HepG2 (cell line): ENCODE data around the gene SLC16A3. TPM values are rescaled to one million over a fixed set of nuclear protein-coding genes. Genes with fewer than 3 reads are reported as not detected.
A peak's percentile ranks its signal among the peaks of the same experiment; 100 is the strongest.

Experiments used
- EZH2 ChIP-seq: conservative IDR thresholded peaks from 2 replicates; pipeline ENCODE4 v1.6.1; 2012; ENCODE audit warnings: mild to moderate bottlenecking, low read depth, low read length, moderate library complexity
- FOSL2 ChIP-seq: sonication (generic); formaldehyde crosslinking; IDR thresholded peaks from 2 replicates; pipeline ENCODE4 v1.4.0; 2020; ENCODE audit warnings: missing genetic modification reagents
- KLF9 ChIP-seq: IDR thresholded peaks from 2 replicates; pipeline ENCODE4 v1.6.1; 2016; ENCODE audit warnings: low read depth
- NCOA2 ChIP-seq: sonication (generic); formaldehyde crosslinking; IDR thresholded peaks from 2 replicates; pipeline ENCODE4 v1.8.0; 2022; ENCODE audit warnings: inconsistent platforms
- PTBP1 ChIP-seq: fragments of 200-400 bp; formaldehyde crosslinking; IDR thresholded peaks from 2 replicates; pipeline ENCODE4 v1.6.1; 2018; ENCODE audit warnings: low read length, low read depth; ENCODE audit not compliant: poor library complexity, severe bottlenecking
- TBL1XR1 ChIP-seq: fragments of 150-350 bp; IDR thresholded peaks from 2 replicates; pipeline ENCODE4 v1.6.1; 2014; ENCODE audit warnings: borderline replicate concordance, low read length; ENCODE audit not compliant: partially characterized antibody
- TBX3 ChIP-seq: fragments of 450-650 bp; IDR thresholded peaks from 2 replicates; pipeline ENCODE4 v1.6.1; 2017; ENCODE audit warnings: antibody characterized with exemption, mild to moderate bottlenecking, inconsistent platforms, borderline replicate concordance
- U2AF2 ChIP-seq: fragments of 200-400 bp; formaldehyde crosslinking; IDR thresholded peaks from 2 replicates; pipeline ENCODE4 v1.6.1; 2017; ENCODE audit warnings: low read depth, mild to moderate bottlenecking, low read length
- ZFP37 ChIP-seq: sonication (generic); formaldehyde crosslinking; IDR thresholded peaks from 2 replicates; pipeline ENCODE4 v1.4.0; 2020; ENCODE audit warnings: missing genetic modification reagents, borderline replicate concordance
- ZNF749 ChIP-seq: sonication (generic); formaldehyde crosslinking; IDR thresholded peaks from 2 replicates; pipeline ENCODE4 v1.8.0; 2022; ENCODE audit warnings: mild to moderate bottlenecking, missing genetic modification reagents, moderate library complexity, borderline replicate concordance
- ZSCAN9 ChIP-seq: IDR thresholded peaks from 2 replicates; pipeline ENCODE4 v1.6.1; 2016; ENCODE audit warnings: borderline replicate concordance
- polyA plus RNA-seq, 8 experiments: library from polyadenylated mRNA; depleted of rRNA in 3 of 8; stranded (reverse) in 7 of 8; unstranded in 1 of 8; fragments of >200 nt; fragmentation: Illumina TruSeq in 4 of 8; extraction: Trizol in 4 of 8; gene quantifications; 2 replicates each; pipeline versions ENCODE4 v1.2.1 to v1.2.3, GENCODE V29; 2011 to 2016; ENCODE audit warnings: low read depth in 4 of 8, missing spikeins in 1 of 8, mixed read lengths in 1 of 8; ENCODE audit not compliant: insufficient read depth in 1 of 8
- total RNA-seq, 5 experiments: library from RNA; depleted of rRNA; stranded (reverse); fragments of >200 nt; fragmentation: Illumina TruSeq; extraction: Trizol; gene quantifications; 2 replicates each; pipeline ENCODE4 v1.2.3, GENCODE V29; 2016; ENCODE audit warnings: low read depth in 1 of 5
- TF ChIP-seq, protein P1 (sequence below), 2 experiments: sonication (generic) in 1 of 2; formaldehyde crosslinking in 1 of 2; IDR thresholded peaks; 2 replicates each; pipeline versions ENCODE4 v1.6.1 to v1.9.0; 2014 to 2022; ENCODE audit warnings: antibody characterized with exemption in 1 of 2, borderline replicate concordance in 1 of 2, inconsistent platforms in 1 of 2, low read depth in 1 of 2, missing genetic modification reagents in 1 of 2
- TF ChIP-seq, protein P2 (sequence below): IDR thresholded peaks from 2 replicates; pipeline ENCODE4 v1.6.1; 2012; ENCODE audit warnings: low read depth, low read length, improper control_type of control experiment
- TF ChIP-seq, protein P3 (sequence below): sonication (generic); formaldehyde crosslinking; IDR thresholded peaks from 2 replicates; pipeline ENCODE4 v1.4.0; 2020; ENCODE audit warnings: mild to moderate bottlenecking, missing genetic modification reagents

SLC16A3 gene
- total and polyA plus RNA-seq, 2 of the 13 experiments (the other 11 are each of a cell fraction or from before 2014, with no cell fraction given) = 242 to 349 TPM

DNA sequence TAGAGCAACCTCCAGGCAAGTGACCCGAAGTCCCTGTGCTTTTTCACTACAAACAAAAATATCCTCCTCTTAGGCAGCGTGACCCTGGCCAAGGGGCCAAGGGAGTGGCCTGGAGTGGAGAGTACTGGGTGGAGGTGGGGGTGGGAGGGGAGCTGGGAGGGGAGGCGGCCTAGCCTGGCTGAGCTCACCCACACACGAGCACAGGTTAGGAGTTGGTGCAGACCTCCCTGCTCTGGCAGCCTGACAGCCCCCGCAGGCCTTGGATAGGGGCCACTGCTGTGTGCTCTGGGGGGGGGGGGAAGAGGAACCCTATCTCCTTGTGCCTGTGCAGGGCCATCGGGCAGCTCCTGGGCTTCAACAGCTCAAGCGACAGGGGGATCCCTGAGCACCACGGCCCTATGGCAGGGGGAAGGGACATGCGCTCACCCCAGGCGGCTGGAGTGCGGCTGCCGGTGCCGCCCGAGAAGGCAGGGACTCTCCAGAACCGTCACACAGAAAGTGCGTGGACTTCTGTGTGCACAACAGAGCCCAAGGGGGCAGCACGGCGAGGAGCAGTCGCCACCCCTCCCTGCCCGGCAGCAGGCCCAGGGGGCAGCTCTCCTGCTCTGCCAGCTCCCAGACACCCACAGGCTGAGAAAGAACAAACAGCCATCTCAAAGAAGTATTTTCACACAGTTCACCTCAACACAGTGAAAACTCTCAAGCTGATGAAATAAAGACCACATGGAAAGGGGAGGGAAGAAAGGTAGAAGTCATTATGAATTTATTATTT, 13.3 kb downstream of the SLC16A3 start (continued):
- TF ChIP-seq TBL1XR1 = no peak
- peak; percentile 83 for TF ChIP-seq PTBP1
- no peak for TF ChIP-seq NCOA2 (CRISPR knock-in tag)
- TF ChIP-seq EZH2 = no peak
- TF ChIP-seq, protein P1, sequence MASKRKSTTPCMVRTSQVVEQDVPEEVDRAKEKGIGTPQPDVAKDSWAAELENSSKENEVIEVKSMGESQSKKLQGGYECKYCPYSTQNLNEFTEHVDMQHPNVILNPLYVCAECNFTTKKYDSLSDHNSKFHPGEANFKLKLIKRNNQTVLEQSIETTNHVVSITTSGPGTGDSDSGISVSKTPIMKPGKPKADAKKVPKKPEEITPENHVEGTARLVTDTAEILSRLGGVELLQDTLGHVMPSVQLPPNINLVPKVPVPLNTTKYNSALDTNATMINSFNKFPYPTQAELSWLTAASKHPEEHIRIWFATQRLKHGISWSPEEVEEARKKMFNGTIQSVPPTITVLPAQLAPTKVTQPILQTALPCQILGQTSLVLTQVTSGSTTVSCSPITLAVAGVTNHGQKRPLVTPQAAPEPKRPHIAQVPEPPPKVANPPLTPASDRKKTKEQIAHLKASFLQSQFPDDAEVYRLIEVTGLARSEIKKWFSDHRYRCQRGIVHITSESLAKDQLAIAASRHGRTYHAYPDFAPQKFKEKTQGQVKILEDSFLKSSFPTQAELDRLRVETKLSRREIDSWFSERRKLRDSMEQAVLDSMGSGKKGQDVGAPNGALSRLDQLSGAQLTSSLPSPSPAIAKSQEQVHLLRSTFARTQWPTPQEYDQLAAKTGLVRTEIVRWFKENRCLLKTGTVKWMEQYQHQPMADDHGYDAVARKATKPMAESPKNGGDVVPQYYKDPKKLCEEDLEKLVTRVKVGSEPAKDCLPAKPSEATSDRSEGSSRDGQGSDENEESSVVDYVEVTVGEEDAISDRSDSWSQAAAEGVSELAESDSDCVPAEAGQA (IDR thresholded peaks at IDR 0.05; ENCODE audit: low read depth) = no peak
- TF ChIP-seq, protein P1 (CRISPR knock-in tag; IDR thresholded peaks at IDR 0.05; ENCODE audit: borderline replicate concordance) = no peak
- TF ChIP-seq U2AF2 = no peak
- peak; percentile 36; the same call in 1 of the 2 replicates for TF ChIP-seq ZFP37 (CRISPR knock-in tag)
- TF ChIP-seq FOSL2 (CRISPR knock-in tag) = 0 out of 2 replicates have a peak, but pooled peaks have one; percentile 10
- TF ChIP-seq ZSCAN9 = no peak; the same call in 1 of the 2 replicates
- TF ChIP-seq TBX3 = no peak
- TF ChIP-seq KLF9 (CRISPR knock-in tag) = no peak
- TF ChIP-seq, protein P2, sequence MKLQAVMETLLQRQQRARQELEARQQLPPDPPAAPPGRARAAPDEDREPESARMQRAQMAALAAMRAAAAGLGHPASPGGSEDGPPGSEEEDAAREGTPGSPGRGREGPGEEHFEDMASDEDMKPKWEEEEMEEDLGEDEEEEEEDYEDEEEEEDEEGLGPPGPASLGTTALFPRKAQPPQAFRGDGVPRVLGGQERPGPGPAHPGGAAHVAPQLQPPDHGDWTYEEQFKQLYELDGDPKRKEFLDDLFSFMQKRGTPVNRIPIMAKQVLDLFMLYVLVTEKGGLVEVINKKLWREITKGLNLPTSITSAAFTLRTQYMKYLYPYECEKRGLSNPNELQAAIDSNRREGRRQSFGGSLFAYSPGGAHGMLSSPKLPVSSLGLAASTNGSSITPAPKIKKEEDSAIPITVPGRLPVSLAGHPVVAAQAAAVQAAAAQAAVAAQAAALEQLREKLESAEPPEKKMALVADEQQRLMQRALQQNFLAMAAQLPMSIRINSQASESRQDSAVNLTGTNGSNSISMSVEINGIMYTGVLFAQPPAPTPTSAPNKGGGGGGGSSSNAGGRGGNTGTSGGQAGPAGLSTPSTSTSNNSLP = no peak
- TF ChIP-seq ZNF749 (CRISPR knock-in tag) = no peak; the same call in 1 of the 2 replicates
- TF ChIP-seq, protein P3, sequence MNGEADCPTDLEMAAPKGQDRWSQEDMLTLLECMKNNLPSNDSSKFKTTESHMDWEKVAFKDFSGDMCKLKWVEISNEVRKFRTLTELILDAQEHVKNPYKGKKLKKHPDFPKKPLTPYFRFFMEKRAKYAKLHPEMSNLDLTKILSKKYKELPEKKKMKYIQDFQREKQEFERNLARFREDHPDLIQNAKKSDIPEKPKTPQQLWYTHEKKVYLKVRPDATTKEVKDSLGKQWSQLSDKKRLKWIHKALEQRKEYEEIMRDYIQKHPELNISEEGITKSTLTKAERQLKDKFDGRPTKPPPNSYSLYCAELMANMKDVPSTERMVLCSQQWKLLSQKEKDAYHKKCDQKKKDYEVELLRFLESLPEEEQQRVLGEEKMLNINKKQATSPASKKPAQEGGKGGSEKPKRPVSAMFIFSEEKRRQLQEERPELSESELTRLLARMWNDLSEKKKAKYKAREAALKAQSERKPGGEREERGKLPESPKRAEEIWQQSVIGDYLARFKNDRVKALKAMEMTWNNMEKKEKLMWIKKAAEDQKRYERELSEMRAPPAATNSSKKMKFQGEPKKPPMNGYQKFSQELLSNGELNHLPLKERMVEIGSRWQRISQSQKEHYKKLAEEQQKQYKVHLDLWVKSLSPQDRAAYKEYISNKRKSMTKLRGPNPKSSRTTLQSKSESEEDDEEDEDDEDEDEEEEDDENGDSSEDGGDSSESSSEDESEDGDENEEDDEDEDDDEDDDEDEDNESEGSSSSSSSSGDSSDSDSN = 0 out of 2 replicates have a peak, but pooled peaks have one; percentile 8
